GM18868 (cell line): Measurements from ENCODE around the gene SOCS3.

Experiments used
- ATAC-seq: cut with Tn5 transposase; IDR thresholded peaks from one replicate; pipeline ENCODE4 v1.9.1; 2021; ENCODE audit warnings: mild to moderate bottlenecking, moderate library complexity; ENCODE audit not compliant: unreplicated experiment

Gene SOCS3

GRCh38 chr17:78359997-78360370 lies at the start of gene SOCS3:
TSS of gene SOCS3 (minus strand) at chr17:78360077. CDS start at chr17:78359095, 982 bp downstream.
- ATAC-seq: no peak

- ATAC-seq: no peak
These were observed 49.5 kb upstream of the SOCS3 start for GRCh38 chr17:78409191-78409928.

- ATAC-seq: no peak
These were observed 48.7 kb upstream of the SOCS3 start for GRCh38 chr17:78408476-78409050.

GRCh38 chr17:78407387-78408000 lies 47.6 kb upstream of the SOCS3 start:
- ATAC-seq: no peak

GRCh38 chr17:78406920-78407319 lies 47.0 kb upstream of the SOCS3 start:
- no peak for ATAC-seq

GRCh38 chr17:78406396-78406795 lies 46.5 kb upstream of the SOCS3 start:
- no peak for ATAC-seq

GRCh38 chr17:78403822-78404221 lies 43.9 kb upstream of the SOCS3 start:
- no peak for ATAC-seq

- ATAC-seq: no peak
These were observed 42.0 kb upstream of the SOCS3 start for GRCh38 chr17:78401891-78402290.

GRCh38 chr17:78401246-78401645 lies 41.4 kb upstream of the SOCS3 start:
- ATAC-seq: no peak

GRCh38 chr17:78400581-78401240 lies 40.8 kb upstream of the SOCS3 start:
- ATAC-seq: no peak

GRCh38 chr17:78399693-78400144 lies 39.8 kb upstream of the SOCS3 start:
- ATAC-seq: no peak

GRCh38 chr17:78399028-78399692 lies 39.3 kb upstream of the SOCS3 start:
- no peak for ATAC-seq

- ATAC-seq: no peak
These were observed 38.5 kb upstream of the SOCS3 start for GRCh38 chr17:78398390-78398789.

GRCh38 chr17:78397681-78398101 lies 37.8 kb upstream of the SOCS3 start:
- ATAC-seq: no peak

- ATAC-seq: no peak
These were observed 36.8 kb upstream of the SOCS3 start for GRCh38 chr17:78396441-78397337.

GRCh38 chr17:78395155-78395554 lies 35.3 kb upstream of the SOCS3 start:
- ATAC-seq: no peak

- no peak for ATAC-seq
These were observed 34.3 kb upstream of the SOCS3 start for GRCh38 chr17:78394209-78394608.

- no peak for ATAC-seq
These were observed 33.7 kb upstream of the SOCS3 start for GRCh38 chr17:78393575-78393974.

GRCh38 chr17:78392295-78392694 lies 32.4 kb upstream of the SOCS3 start:
- ATAC-seq: no peak

- no peak for ATAC-seq
These were observed 32.0 kb upstream of the SOCS3 start for GRCh38 chr17:78391843-78392242.
